ENCODE measurements around the gene CLDN9.

DNA sequence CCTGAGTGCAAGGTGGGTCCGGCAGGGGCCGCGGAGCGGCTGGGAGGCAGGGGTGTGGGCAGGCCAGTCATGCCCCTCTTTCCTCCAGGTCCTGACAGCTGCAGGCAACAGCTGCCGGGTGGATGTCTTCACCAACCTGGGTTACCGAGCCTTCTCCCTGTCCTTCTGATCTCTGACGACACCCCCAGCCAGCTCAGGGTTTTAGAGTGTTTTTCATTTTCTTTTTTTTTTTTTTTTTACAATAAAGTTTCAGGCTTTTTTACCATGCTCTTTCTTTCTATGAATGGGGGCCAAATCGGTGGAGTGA is 14.7 kb downstream of the CLDN9 start:
- TF ChIP-seq, protein P1, sequence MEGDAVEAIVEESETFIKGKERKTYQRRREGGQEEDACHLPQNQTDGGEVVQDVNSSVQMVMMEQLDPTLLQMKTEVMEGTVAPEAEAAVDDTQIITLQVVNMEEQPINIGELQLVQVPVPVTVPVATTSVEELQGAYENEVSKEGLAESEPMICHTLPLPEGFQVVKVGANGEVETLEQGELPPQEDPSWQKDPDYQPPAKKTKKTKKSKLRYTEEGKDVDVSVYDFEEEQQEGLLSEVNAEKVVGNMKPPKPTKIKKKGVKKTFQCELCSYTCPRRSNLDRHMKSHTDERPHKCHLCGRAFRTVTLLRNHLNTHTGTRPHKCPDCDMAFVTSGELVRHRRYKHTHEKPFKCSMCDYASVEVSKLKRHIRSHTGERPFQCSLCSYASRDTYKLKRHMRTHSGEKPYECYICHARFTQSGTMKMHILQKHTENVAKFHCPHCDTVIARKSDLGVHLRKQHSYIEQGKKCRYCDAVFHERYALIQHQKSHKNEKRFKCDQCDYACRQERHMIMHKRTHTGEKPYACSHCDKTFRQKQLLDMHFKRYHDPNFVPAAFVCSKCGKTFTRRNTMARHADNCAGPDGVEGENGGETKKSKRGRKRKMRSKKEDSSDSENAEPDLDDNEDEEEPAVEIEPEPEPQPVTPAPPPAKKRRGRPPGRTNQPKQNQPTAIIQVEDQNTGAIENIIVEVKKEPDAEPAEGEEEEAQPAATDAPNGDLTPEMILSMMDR (IDR thresholded peaks at IDR 0.05; ENCODE audit: low read depth, low read length, poor library complexity, severe bottlenecking) = no peak
- no peak for TF ChIP-seq EZH2phosphoT487 (IDR thresholded peaks at IDR 0.05; ENCODE audit: borderline replicate concordance, low read length)
